ENCODE results near the gene C4orf33. TPM values are rescaled to one million over a fixed set of nuclear protein-coding genes. Genes with fewer than 3 reads are reported as not detected.
A peak's percentile ranks its signal among the peaks of the same experiment; 100 is the strongest.

Gene C4orf33
- total and polyA plus RNA-seq, 9 of the 15 experiments (the other 6 are each of a cell fraction or from before 2014, with no cell fraction given): 16.7 to 42.0 (median 27.5) TPM

GRCh38 chr4:129095811-129096454, at the start of gene C4orf33 (continued):
- TF ChIP-seq ZNF318 (IDR thresholded peaks at IDR 0.05; ENCODE audit: borderline replicate concordance in 1 of 2, low read depth in 1 of 2) (0 out of 4 replicates have a peak, but pooled peaks of 1 of the 2 experiments have one; percentile 37), MCM7 (IDR thresholded peaks at IDR 0.05) (no peak), RBM15 (IDR thresholded peaks at IDR 0.05; ENCODE audit: insufficient read depth, low read length) (no peak), HES1 (IDR thresholded peaks at IDR 0.05; ENCODE audit: low read depth) (no peak), CBFA2T2 (conservative IDR thresholded peaks at IDR 0.05) (no peak), BACH1 (tag; IDR thresholded peaks at IDR 0.05) (0 out of 2 replicates have a peak, but pooled peaks have one; percentile 34), NCOA6 (IDR thresholded peaks at IDR 0.05) (no peak), UBTF (IDR thresholded peaks at IDR 0.05; ENCODE audit: borderline replicate concordance in 1 of 2, low read depth in 2 of 2, low read length in 2 of 2) (0 out of 4 replicates have a peak, but pooled peaks of 1 of the 2 experiments have one; percentile 36), ETS1 (conservative IDR thresholded peaks at IDR 0.05; ENCODE audit: control insufficient read depth, low read depth, low read length) (no peak), ZFP91 (CRISPR knock-in tag; IDR thresholded peaks at IDR 0.05) (no peak), SUPT5H (IDR thresholded peaks at IDR 0.05) (peak; percentile 80), KAT2B (IDR thresholded peaks at IDR 0.05; ENCODE audit: low read depth, low read length) (no peak)

All from K562 (cell line).